GM19328 (cell line): Measurements from ENCODE around the gene GNAZ.

Experiments
- ATAC-seq: cut with Tn5 transposase; IDR thresholded peaks from one replicate; pipeline ENCODE4 v1.9.1; 2021; ENCODE audit warnings: mild to moderate bottlenecking, moderate library complexity; ENCODE audit not compliant: unreplicated experiment

GNAZ gene

GRCh38 chr22:23063539-23064380 is 6.6 kb upstream of the GNAZ start:
- ATAC-seq, result no peak

- no peak for ATAC-seq
Observed at GRCh38 chr22:23064381-23065068, 5.8 kb upstream of the GNAZ start.

- ATAC-seq, result no peak
Observed at GRCh38 chr22:23065069-23065451, 5.3 kb upstream of the GNAZ start.

GRCh38 chr22:23065495-23066122 is 4.7 kb upstream of the GNAZ start:
- no peak for ATAC-seq

- ATAC-seq, result no peak
Observed at GRCh38 chr22:23066200-23067022, 3.9 kb upstream of the GNAZ start.

GRCh38 chr22:23067023-23067650 is 3.2 kb upstream of the GNAZ start:
- ATAC-seq, result no peak

GRCh38 chr22:23067691-23068090 is 2.6 kb upstream of the GNAZ start:
- no peak for ATAC-seq

GRCh38 chr22:23068096-23068831 is 2.1 kb upstream of the GNAZ start:
- no peak for ATAC-seq

GRCh38 chr22:23068832-23069385 is 1.4 kb upstream of the GNAZ start:
- ATAC-seq, result no peak

GRCh38 chr22:23069502-23070357 is 589 bp upstream of the GNAZ start:
- ATAC-seq, result peak; percentile 86

- no peak for ATAC-seq
Observed at GRCh38 chr22:23071230-23072076, 1.1 kb downstream of the GNAZ start.

GRCh38 chr22:23072077-23072910 is 2.0 kb downstream of the GNAZ start:
- no peak for ATAC-seq

GRCh38 chr22:23072911-23073491 is 2.7 kb downstream of the GNAZ start:
- no peak for ATAC-seq

GRCh38 chr22:23073526-23074229 is 3.4 kb downstream of the GNAZ start:
- no peak for ATAC-seq

- ATAC-seq, result no peak
Observed at GRCh38 chr22:23074451-23074850, 4.1 kb downstream of the GNAZ start.

GRCh38 chr22:23075050-23075449 is 4.7 kb downstream of the GNAZ start:
- ATAC-seq, result no peak
